ENCODE results near the gene CACTIN.

Gene CACTIN

GRCh38 chr19:3563709-3564524, 62.7 kb downstream of the CACTIN start:
- no peak for DNase-seq (ENCODE audit: low read depth)
